HG03571 (cell line): Measurements from ENCODE around the gene POMT1.
"Not testable (repeated sequence)": the region's sequence is repeated elsewhere in the genome, so short reads cannot be mapped to it uniquely, and the experiment has no call there.

ENCODE experiments used
- ATAC-seq: cut with Tn5 transposase; IDR thresholded peaks from one replicate; pipeline ENCODE4 v1.9.1; 2021; ENCODE audit not compliant: unreplicated experiment

Gene POMT1

GRCh38 chr9:131549186-131549585, 46.5 kb downstream of the POMT1 start:
- not testable (repeated sequence) for ATAC-seq

GRCh38 chr9:131550465-131550864, 47.7 kb downstream of the POMT1 start:
- ATAC-seq = not testable (repeated sequence)

- ATAC-seq = no peak
These were observed 49.3 kb downstream of the POMT1 start for GRCh38 chr9:131552030-131552429.

GRCh38 chr9:131554087-131554842, 51.5 kb downstream of the POMT1 start:
- ATAC-seq = no peak

GRCh38 chr9:131554843-131555351, 52.2 kb downstream of the POMT1 start:
- ATAC-seq = no peak

GRCh38 chr9:131555841-131556673, 53.3 kb downstream of the POMT1 start:
- no peak for ATAC-seq

GRCh38 chr9:131557855-131558548, 55.3 kb downstream of the POMT1 start:
- no peak for ATAC-seq

- no peak for ATAC-seq
These were observed 56.8 kb downstream of the POMT1 start for GRCh38 chr9:131559421-131560000.

- no peak for ATAC-seq
These were observed 59.6 kb downstream of the POMT1 start for GRCh38 chr9:131562032-131562959.

GRCh38 chr9:131565369-131565768, 62.7 kb downstream of the POMT1 start:
- no peak for ATAC-seq

- ATAC-seq = no peak
These were observed 63.4 kb downstream of the POMT1 start for GRCh38 chr9:131566158-131566557.

GRCh38 chr9:131567910-131568309, 65.2 kb downstream of the POMT1 start:
- ATAC-seq = no peak
